Osteoblast (primary cell): ENCODE measurements around the gene WFDC9. TPM values are rescaled to one million over a fixed set of nuclear protein-coding genes. Genes with fewer than 3 reads are reported as not detected.
"Not testable (repeated sequence)": the region's sequence is repeated elsewhere in the genome, so short reads cannot be mapped to it uniquely, and the experiment has no call there.

Experiments
- DNase-seq: peaks from one replicate; pipeline ENCODE4 v3.0.0; 2011; ENCODE audit warnings: low spot score, mixed read lengths; ENCODE audit not compliant: insufficient read length; ENCODE audit errors: missing footprints
- H2AFZ ChIP-seq: 2 replicates; pipeline ENCODE4 v1.6.0; 2011; ENCODE audit warnings: mild to moderate bottlenecking, low read length
- H3K27ac ChIP-seq: 2 replicates; pipeline ENCODE4 v1.5.1; 2011; ENCODE audit warnings: mild to moderate bottlenecking, low read depth, low read length, moderate library complexity
- H3K27me3 ChIP-seq: 2 replicates; pipeline ENCODE4 v1.6.0; 2012; ENCODE audit warnings: mild to moderate bottlenecking, control low read depth, inconsistent platforms, low read length, moderate library complexity; ENCODE audit not compliant: insufficient read depth
- H3K36me3 ChIP-seq: 2 replicates; pipeline ENCODE4 v1.5.1; 2011; ENCODE audit warnings: mild to moderate bottlenecking, low read length, control low read depth, moderate library complexity; ENCODE audit not compliant: insufficient read depth
- H3K4me1 ChIP-seq: 2 replicates; pipeline ENCODE4 v1.5.1; 2011; ENCODE audit warnings: mild to moderate bottlenecking, low read length, control low read depth, moderate library complexity; ENCODE audit not compliant: insufficient read depth
- H3K4me2 ChIP-seq: 2 replicates; pipeline ENCODE4 v1.6.0; 2011; ENCODE audit warnings: mild to moderate bottlenecking, low read length; ENCODE audit not compliant: insufficient read depth
- H3K4me3 ChIP-seq: fragments of 200-600 bp; sonication (generic); 3 replicates; pipeline ENCODE4 v1.5.1; 2012; ENCODE audit warnings: mild to moderate bottlenecking, low read length, inconsistent platforms; ENCODE audit not compliant: insufficient read depth
- H3K79me2 ChIP-seq: 2 replicates; pipeline ENCODE4 v1.6.0; 2012; ENCODE audit warnings: mild to moderate bottlenecking, low read length, control low read depth, inconsistent platforms; ENCODE audit not compliant: insufficient read depth
- H3K9me3 ChIP-seq: 2 replicates; pipeline ENCODE4 v1.5.1; 2011; ENCODE audit warnings: low read depth, low read length, control low read depth
- H4K20me1 ChIP-seq: 2 replicates; pipeline ENCODE4 v1.6.0; 2012; ENCODE audit warnings: mild to moderate bottlenecking, low read length, control low read depth; ENCODE audit not compliant: insufficient read depth
- CTCF ChIP-seq: IDR thresholded peaks from 2 replicates; pipeline ENCODE4 v1.5.1; 2011; ENCODE audit warnings: mild to moderate bottlenecking, low read depth, low read length, moderate library complexity; ENCODE audit errors: extremely low read depth
- total RNA-seq: library from RNA; depleted of rRNA; stranded (reverse); fragments of >200 nt; gene quantifications from 2 replicates; pipeline ENCODE4 v1.2.3, GENCODE V29; 2012

Gene WFDC9
- total RNA-seq, 1 donor = not detected

- Histone ChIP-seq H3K36me3 (no peaks in the 10 kb centered on the region), H3K27ac (no peak overlapping the region), H3K4me2 (no peak overlapping the region), H2AFZ (no peak overlapping the region), H3K79me2 (no peaks in the 10 kb centered on the region), H3K27me3 (no peaks in the 10 kb centered on the region), H3K4me3 (no peak overlapping the region), H4K20me1 (no peaks in the 10 kb centered on the region), H3K4me1 (no peaks in the 10 kb centered on the region), H3K9me3 (no peaks in the 10 kb centered on the region)
- no peak for TF ChIP-seq CTCF
- peak; percentile 60 for DNase-seq
Observed at GRCh38 chr20:45649312-45649863, 18.3 kb upstream of the WFDC9 start.

GRCh38 chr20:45647441-45648050, 16.5 kb upstream of the WFDC9 start:
- Histone ChIP-seq H3K4me1 (no peaks in the 10 kb centered on the region), H3K27me3 (no peaks in the 10 kb centered on the region), H3K4me3 (no peak overlapping the region), H4K20me1 (no peaks in the 10 kb centered on the region), H3K4me2 (no peak overlapping the region), H3K79me2 (no peaks in the 10 kb centered on the region), H2AFZ (no peak overlapping the region), H3K27ac (no peak overlapping the region), H3K9me3 (no peaks in the 10 kb centered on the region), H3K36me3 (no peaks in the 10 kb centered on the region)
- peak; percentile 17 for DNase-seq
- no peak for TF ChIP-seq CTCF

GRCh38 chr20:45646875-45647274, 15.8 kb upstream of the WFDC9 start:
- Histone ChIP-seq H2AFZ (no peak overlapping the region), H4K20me1 (no peaks in the 10 kb centered on the region), H3K4me2 (no peak overlapping the region), H3K79me2 (no peaks in the 10 kb centered on the region), H3K27ac (no peak overlapping the region), H3K4me3 (no peak overlapping the region), H3K9me3 (no peaks in the 10 kb centered on the region), H3K36me3 (no peaks in the 10 kb centered on the region), H3K27me3 (no peaks in the 10 kb centered on the region), H3K4me1 (no peaks in the 10 kb centered on the region)
- TF ChIP-seq CTCF = no peak
- DNase-seq = no peak

- H4K20me1 ChIP-seq, H3K27me3 ChIP-seq, H3K4me3 ChIP-seq, H3K27ac ChIP-seq, H3K9me3 ChIP-seq, H2AFZ ChIP-seq, H3K4me2 ChIP-seq, H3K36me3 ChIP-seq, H3K4me1 ChIP-seq, DNase-seq, H3K79me2 ChIP-seq: not testable (repeated sequence)
Observed at GRCh38 chr20:45645869-45646268, 14.8 kb upstream of the WFDC9 start.

- not testable (repeated sequence) for H4K20me1 ChIP-seq, H3K4me2 ChIP-seq, H3K9me3 ChIP-seq, H3K79me2 ChIP-seq, H2AFZ ChIP-seq, H3K36me3 ChIP-seq, H3K27me3 ChIP-seq, H3K4me3 ChIP-seq, DNase-seq, H3K27ac ChIP-seq, H3K4me1 ChIP-seq
Observed at GRCh38 chr20:45641076-45641475, 10.0 kb upstream of the WFDC9 start.
